ENCODE results near the gene RGS7. TPM values are rescaled to one million over a fixed set of nuclear protein-coding genes. Genes with fewer than 3 reads are reported as not detected.

Gene RGS7
- polyA plus RNA-seq, 1 donor (not counting 4 experiments of a cell fraction or from before 2014, with no cell fraction given), result not detected

- Histone ChIP-seq H3K9me1 (ENCODE audit: control insufficient read depth, extremely low read depth, insufficient read depth, low read length) (no peaks in the 10 kb centered on the region), H3K36me3 (ENCODE audit: control insufficient read depth in 2 of 2, extremely low read depth in 1 of 2, insufficient read depth in 2 of 2, low read length in 2 of 2) (no peaks in the 10 kb centered on the region), H3K9me3 (ENCODE audit: control insufficient read depth, low read depth, low read length) (no peaks in the 10 kb centered on the region), H3K4me3 (ENCODE audit: control insufficient read depth in 2 of 3, extremely low read depth in 1 of 3, insufficient read depth in 2 of 3, low read depth in 1 of 3, low read length in 3 of 3) (no peak overlapping the region), H3K79me2 (ENCODE audit: control insufficient read depth, insufficient read depth, low read length) (no peaks in the 10 kb centered on the region), H3K27ac (ENCODE audit: control insufficient read depth, insufficient read depth, low read length) (no peak overlapping the region), H3K4me1 (ENCODE audit: control insufficient read depth, extremely low read depth, insufficient read depth, low read length) (no peaks in the 10 kb centered on the region), H3K4me2 (ENCODE audit: control insufficient read depth, extremely low read depth, insufficient read depth, low read depth, low read length) (no peak overlapping the region), H3K9ac (ENCODE audit: control insufficient read depth, extremely low read depth, insufficient read depth, low read length) (no peak overlapping the region), H4K20me1 (ENCODE audit: control insufficient read depth, extremely low read depth, insufficient read depth, low read length) (no peaks in the 10 kb centered on the region), H2AFZ (ENCODE audit: control insufficient read depth, low read length) (no peak overlapping the region), H3K27me3 (ENCODE audit: control insufficient read depth, extremely low read depth, insufficient read depth, low read length) (no peaks in the 10 kb centered on the region)
- FAIRE-seq, result no peak
- dilution Hi-C loops (cut with MboI; ENCODE audit: extremely low pct_ligation_motif_present, low sequenced_read_pairs), result no loop called here
- TF ChIP-seq, protein P1, sequence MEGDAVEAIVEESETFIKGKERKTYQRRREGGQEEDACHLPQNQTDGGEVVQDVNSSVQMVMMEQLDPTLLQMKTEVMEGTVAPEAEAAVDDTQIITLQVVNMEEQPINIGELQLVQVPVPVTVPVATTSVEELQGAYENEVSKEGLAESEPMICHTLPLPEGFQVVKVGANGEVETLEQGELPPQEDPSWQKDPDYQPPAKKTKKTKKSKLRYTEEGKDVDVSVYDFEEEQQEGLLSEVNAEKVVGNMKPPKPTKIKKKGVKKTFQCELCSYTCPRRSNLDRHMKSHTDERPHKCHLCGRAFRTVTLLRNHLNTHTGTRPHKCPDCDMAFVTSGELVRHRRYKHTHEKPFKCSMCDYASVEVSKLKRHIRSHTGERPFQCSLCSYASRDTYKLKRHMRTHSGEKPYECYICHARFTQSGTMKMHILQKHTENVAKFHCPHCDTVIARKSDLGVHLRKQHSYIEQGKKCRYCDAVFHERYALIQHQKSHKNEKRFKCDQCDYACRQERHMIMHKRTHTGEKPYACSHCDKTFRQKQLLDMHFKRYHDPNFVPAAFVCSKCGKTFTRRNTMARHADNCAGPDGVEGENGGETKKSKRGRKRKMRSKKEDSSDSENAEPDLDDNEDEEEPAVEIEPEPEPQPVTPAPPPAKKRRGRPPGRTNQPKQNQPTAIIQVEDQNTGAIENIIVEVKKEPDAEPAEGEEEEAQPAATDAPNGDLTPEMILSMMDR (optimal IDR thresholded peaks at IDR 0.05 in 1 of 3, IDR thresholded peaks at IDR 0.05 in 1 of 3, conservative IDR thresholded peaks at IDR 0.05 in 1 of 3; ENCODE audit: extremely low read depth in 1 of 3, insufficient read depth in 2 of 3, low read length in 3 of 3), result no peak
- no peak for DNase-seq (ENCODE audit: low read depth, low spot score)
Measured at GRCh38 chr1:241316372-241316771, 40.6 kb downstream of the RGS7 start.

- DNase-seq (ENCODE audit: low read depth, low spot score) (no peak), FAIRE-seq (no peak)
- Histone ChIP-seq H4K20me1 (ENCODE audit: control insufficient read depth, extremely low read depth, insufficient read depth, low read length) (no peaks in the 10 kb centered on the region), H3K9me1 (ENCODE audit: control insufficient read depth, extremely low read depth, insufficient read depth, low read length) (no peaks in the 10 kb centered on the region), H3K4me3 (ENCODE audit: control insufficient read depth in 2 of 3, extremely low read depth in 1 of 3, insufficient read depth in 2 of 3, low read depth in 1 of 3, low read length in 3 of 3) (no peak overlapping the region), H3K27me3 (ENCODE audit: control insufficient read depth, extremely low read depth, insufficient read depth, low read length) (no peaks in the 10 kb centered on the region), H3K27ac (ENCODE audit: control insufficient read depth, insufficient read depth, low read length) (no peak overlapping the region), H3K4me2 (ENCODE audit: control insufficient read depth, extremely low read depth, insufficient read depth, low read depth, low read length) (no peak overlapping the region), H3K36me3 (ENCODE audit: control insufficient read depth in 2 of 2, extremely low read depth in 1 of 2, insufficient read depth in 2 of 2, low read length in 2 of 2) (no peaks in the 10 kb centered on the region), H3K9me3 (ENCODE audit: control insufficient read depth, low read depth, low read length) (peaks cover 5% of the 10 kb centered on the region), H3K9ac (ENCODE audit: control insufficient read depth, extremely low read depth, insufficient read depth, low read length) (no peak overlapping the region), H2AFZ (ENCODE audit: control insufficient read depth, low read length) (no peak overlapping the region), H3K79me2 (ENCODE audit: control insufficient read depth, insufficient read depth, low read length) (no peaks in the 10 kb centered on the region), H3K4me1 (ENCODE audit: control insufficient read depth, extremely low read depth, insufficient read depth, low read length) (no peaks in the 10 kb centered on the region)
- dilution Hi-C loops (cut with MboI; ENCODE audit: extremely low pct_ligation_motif_present, low sequenced_read_pairs), result no loop called here
- no peak for TF ChIP-seq EZH2 (IDR thresholded peaks at IDR 0.05; ENCODE audit: low read length)
- TF ChIP-seq, protein P1 (optimal IDR thresholded peaks at IDR 0.05 in 1 of 3, IDR thresholded peaks at IDR 0.05 in 1 of 3, conservative IDR thresholded peaks at IDR 0.05 in 1 of 3; ENCODE audit: extremely low read depth in 1 of 3, insufficient read depth in 2 of 3, low read length in 3 of 3), result no peak
Measured at GRCh38 chr1:241311056-241311746, 45.8 kb downstream of the RGS7 start.

Data from keratinocyte (primary cell).